Skeletal muscle tissue (tissue), 4 donors: ENCODE results near the gene OR5H1. TPM values are rescaled to one million over a fixed set of nuclear protein-coding genes. Genes with fewer than 3 reads are reported as not detected.

ENCODE experiments used
- H3K27ac ChIP-seq: one replicate; pipeline ENCODE4 v1.7.0; 2013; ENCODE audit warnings: mild to moderate bottlenecking, low read depth, low read length, inconsistent platforms
- H3K27me3 ChIP-seq, 3 donors: one replicate each; pipeline ENCODE4 v1.7.0; 2013; ENCODE audit warnings: low read length in 3 of 3; ENCODE audit not compliant: control insufficient read depth in 3 of 3, insufficient read depth in 3 of 3
- H3K36me3 ChIP-seq, 3 donors: one replicate each; pipeline ENCODE4 v1.7.0; 2013; ENCODE audit warnings: low read length in 3 of 3; ENCODE audit not compliant: control insufficient read depth in 3 of 3, insufficient read depth in 3 of 3
- H3K4me1 ChIP-seq, 3 donors: one replicate each; pipeline ENCODE4 v1.7.0; 2013; ENCODE audit warnings: low read length in 3 of 3, mild to moderate bottlenecking in 3 of 3; ENCODE audit not compliant: control insufficient read depth in 3 of 3, insufficient read depth in 3 of 3
- H3K4me3 ChIP-seq, 3 donors: one replicate each; pipeline ENCODE4 v1.7.0; 2013; ENCODE audit warnings: low read length in 3 of 3
- H3K9ac ChIP-seq, 3 donors: one replicate each; pipeline ENCODE4 v1.7.0; 2013; ENCODE audit warnings: low read length in 3 of 3, mild to moderate bottlenecking in 3 of 3, moderate library complexity in 2 of 3, low read depth in 1 of 3
- H3K9me3 ChIP-seq, 3 donors: one replicate each; pipeline ENCODE4 v1.7.0; 2013; ENCODE audit warnings: low read length in 3 of 3; ENCODE audit not compliant: control insufficient read depth in 3 of 3
- total RNA-seq: library from RNA; depleted of rRNA; stranded (reverse); fragments of >200 nt; gene quantifications from one replicate; pipeline ENCODE4 v1.2.3, GENCODE V29; 2014
- donor health status: Osteomylitis.

OR5H1 gene
- not detected for total RNA-seq

- H3K9ac ChIP-seq, result no peak within 1 kb of the TSS
- no peaks in the 10 kb centered on the region for H3K9me3 ChIP-seq
- H3K27me3 ChIP-seq, result no peaks in the 10 kb centered on the region
- no peak within 1 kb of the TSS for H3K27ac ChIP-seq
- no peak within 1 kb of the TSS for H3K4me3 ChIP-seq
- no peaks in the 10 kb centered on the region for H3K36me3 ChIP-seq
- H3K4me1 ChIP-seq, result no peaks in the 10 kb centered on the region
Observed at GRCh38 chr3:98130421-98130820, at the start of gene OR5H1. Gene OR5H1, plus strand, starts transcription at chr3:98130721. Its CDS starts 1,977 bp downstream, at chr3:98132698.

- Histone ChIP-seq H3K9me3 (no peaks in the 10 kb centered on the region), H3K9ac (no peak within 1 kb of the TSS), H3K4me1 (no peaks in the 10 kb centered on the region), H3K27ac (no peak within 1 kb of the TSS), H3K27me3 (no peaks in the 10 kb centered on the region), H3K4me3 (no peak within 1 kb of the TSS), H3K36me3 (no peaks in the 10 kb centered on the region)
Observed at GRCh38 chr3:98086873-98087272, 43.6 kb upstream of the OR5H1 start, which contains the start of gene OR5AC2. Gene OR5AC2, plus strand, starts transcription at chr3:98087173. Its CDS starts 0 bp downstream, at chr3:98087173.

- no peaks in the 10 kb centered on the region for H3K27me3 ChIP-seq
- no peaks in the 10 kb centered on the region for H3K36me3 ChIP-seq
- H3K27ac ChIP-seq, result no peak overlapping the region
- H3K4me3 ChIP-seq, result no peak overlapping the region
- no peak overlapping the region for H3K9ac ChIP-seq
- H3K4me1 ChIP-seq, result no peaks in the 10 kb centered on the region
- no peaks in the 10 kb centered on the region for H3K9me3 ChIP-seq
Observed at GRCh38 chr3:98095882-98096281, 34.6 kb upstream of the OR5H1 start.

- Histone ChIP-seq H3K9me3 (no peaks in the 10 kb centered on the region), H3K4me3 (no peak overlapping the region), H3K27me3 (no peaks in the 10 kb centered on the region), H3K9ac (no peak overlapping the region), H3K36me3 (no peaks in the 10 kb centered on the region), H3K27ac (no peak overlapping the region), H3K4me1 (no peaks in the 10 kb centered on the region)
Observed at GRCh38 chr3:98099848-98100247, 30.7 kb upstream of the OR5H1 start.

- Histone ChIP-seq H3K9me3 (peaks cover 0 to 14% (median 0%) of the 10 kb centered on the region in 3 donors), H3K9ac (no peak overlapping the region), H3K4me1 (no peaks in the 10 kb centered on the region), H3K27me3 (no peaks in the 10 kb centered on the region), H3K36me3 (no peaks in the 10 kb centered on the region), H3K27ac (no peak overlapping the region), H3K4me3 (no peak overlapping the region)
Observed at GRCh38 chr3:98108162-98108561, 22.4 kb upstream of the OR5H1 start.

- no peak overlapping the region for H3K4me3 ChIP-seq
- no peaks in the 10 kb centered on the region for H3K4me1 ChIP-seq
- no peak overlapping the region for H3K9ac ChIP-seq
- H3K27me3 ChIP-seq, result no peaks in the 10 kb centered on the region
- no peak overlapping the region for H3K27ac ChIP-seq
- peaks cover 0 to 15% (median 3%) of the 10 kb centered on the region in 3 donors for H3K9me3 ChIP-seq
- no peaks in the 10 kb centered on the region for H3K36me3 ChIP-seq
Observed at GRCh38 chr3:98109807-98110549, 20.5 kb upstream of the OR5H1 start.

GRCh38 chr3:98110550-98110908, 20.0 kb upstream of the OR5H1 start:
- Histone ChIP-seq H3K4me3 (no peak overlapping the region), H3K27me3 (no peaks in the 10 kb centered on the region), H3K4me1 (no peaks in the 10 kb centered on the region), H3K9me3 (peaks cover 0 to 15% (median 3%) of the 10 kb centered on the region in 3 donors), H3K9ac (no peak overlapping the region), H3K36me3 (no peaks in the 10 kb centered on the region), H3K27ac (no peak overlapping the region)

- Histone ChIP-seq H3K36me3 (no peaks in the 10 kb centered on the region), H3K9me3 (peaks cover 0 to 15% (median 3%) of the 10 kb centered on the region in 3 donors), H3K4me3 (no peak overlapping the region), H3K27ac (no peak overlapping the region), H3K9ac (no peak overlapping the region), H3K27me3 (no peaks in the 10 kb centered on the region), H3K4me1 (no peaks in the 10 kb centered on the region)
Observed at GRCh38 chr3:98114264-98114663, 16.3 kb upstream of the OR5H1 start.

- no peak overlapping the region for H3K27ac ChIP-seq
- no peaks in the 10 kb centered on the region for H3K27me3 ChIP-seq
- H3K36me3 ChIP-seq, result no peaks in the 10 kb centered on the region
- no peaks in the 10 kb centered on the region for H3K4me1 ChIP-seq
- no peak overlapping the region for H3K9ac ChIP-seq
- no peak overlapping the region for H3K4me3 ChIP-seq
- peaks cover 0 to 13% (median 3%) of the 10 kb centered on the region in 3 donors for H3K9me3 ChIP-seq
Observed at GRCh38 chr3:98115717-98116116, 14.8 kb upstream of the OR5H1 start.

- Histone ChIP-seq H3K4me3 (no peak overlapping the region), H3K4me1 (no peaks in the 10 kb centered on the region), H3K27ac (no peak overlapping the region), H3K27me3 (no peaks in the 10 kb centered on the region), H3K36me3 (no peaks in the 10 kb centered on the region), H3K9me3 (no peaks in the 10 kb centered on the region), H3K9ac (no peak overlapping the region)
Observed at GRCh38 chr3:98136631-98137030, 6.1 kb downstream of the OR5H1 start.
